Raji (cell line): ENCODE results near the gene PAGE2.

ENCODE experiments used
- POLR2A ChIP-seq: IDR thresholded peaks from 2 replicates; pipeline ENCODE4 v1.6.1; 2011; ENCODE audit warnings: low read depth, low read length, control low read depth; ENCODE audit not compliant: insufficient read depth

PAGE2 gene, protein sequence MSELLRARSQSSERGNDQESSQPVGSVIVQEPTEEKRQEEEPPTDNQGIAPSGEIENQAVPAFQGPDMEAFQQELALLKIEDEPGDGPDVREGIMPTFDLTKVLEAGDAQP

DNA sequence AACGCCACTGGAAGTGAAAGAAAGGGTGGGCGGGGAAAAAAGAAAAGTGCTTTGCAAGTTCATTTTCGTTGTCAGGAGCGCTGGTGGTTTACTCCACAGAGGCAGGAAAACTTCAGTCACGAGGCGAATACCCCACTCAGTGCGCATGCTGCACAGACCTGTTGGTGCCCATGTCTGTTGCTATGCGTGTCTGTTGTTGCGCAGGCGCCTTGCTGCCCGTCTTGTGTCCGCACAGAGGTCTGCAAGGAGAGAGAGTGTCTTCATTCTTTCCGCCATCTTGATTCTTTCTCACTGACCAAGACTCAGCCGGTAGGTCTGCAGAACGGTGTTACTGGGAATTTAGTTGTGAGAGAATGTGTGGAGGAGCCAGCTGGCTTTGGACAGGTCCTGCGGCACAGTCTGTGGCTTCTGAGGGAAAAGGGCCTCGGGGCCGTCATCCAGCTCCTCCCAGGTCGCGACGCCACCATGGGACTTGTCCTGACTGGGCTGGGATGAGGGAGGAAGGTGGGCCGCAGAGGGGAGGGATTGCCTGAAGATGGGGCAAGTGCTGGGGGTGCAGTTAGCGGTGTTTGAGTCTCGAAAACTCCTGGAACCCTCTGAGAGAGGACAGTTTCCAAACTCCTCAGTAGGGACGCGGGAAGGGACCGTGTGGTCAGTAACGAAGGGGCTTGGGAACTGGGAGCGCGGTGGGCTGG lies at the start of gene PAGE2:
Gene PAGE2 (plus strand): TSS at position 224 of the 695 bp plus-strand sequence. CDS start 1,003 bp downstream, outside the sequence.
- no peak for TF ChIP-seq POLR2A

DNA sequence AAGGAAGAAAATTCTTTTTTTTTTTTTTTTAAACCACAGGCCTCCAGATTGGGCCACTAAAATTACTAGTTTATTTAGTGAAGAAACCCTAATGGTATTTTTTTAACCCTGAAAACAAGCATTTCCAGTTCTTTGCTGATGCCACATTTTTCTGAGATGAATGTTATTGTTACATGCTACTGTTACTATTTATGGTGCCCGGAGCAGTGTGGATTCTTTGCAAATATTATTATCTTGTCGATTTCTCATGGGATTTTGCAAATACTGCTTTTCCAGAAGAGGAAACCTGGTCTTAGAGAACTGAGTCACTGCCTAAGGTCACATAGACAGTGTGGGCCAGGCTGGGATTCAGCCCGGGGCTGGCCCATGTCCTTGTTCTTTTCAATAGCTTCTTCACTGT lies 49.3 kb upstream of the PAGE2 start:
- no peak for TF ChIP-seq POLR2A

DNA sequence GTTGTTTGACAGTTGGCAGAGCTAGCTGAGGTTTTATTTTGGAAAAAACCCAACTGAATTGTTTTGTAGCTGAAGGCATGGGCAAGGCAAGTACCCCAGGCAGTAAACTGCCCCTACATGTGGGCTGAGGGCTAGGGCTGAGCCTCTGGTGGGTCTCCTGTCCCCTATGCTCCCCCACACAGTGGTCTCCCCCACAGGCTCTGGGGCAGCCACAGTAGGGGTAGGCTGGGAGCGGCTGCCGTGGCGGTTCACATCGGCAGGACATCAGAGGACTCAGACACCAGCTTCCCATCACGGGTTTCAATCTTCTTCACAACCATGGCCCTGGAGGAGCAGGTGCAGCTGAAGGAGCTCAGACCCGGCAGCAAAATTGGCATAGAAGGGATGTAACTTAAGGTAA lies 47.3 kb upstream of the PAGE2 start:
- no peak for TF ChIP-seq POLR2A

DNA sequence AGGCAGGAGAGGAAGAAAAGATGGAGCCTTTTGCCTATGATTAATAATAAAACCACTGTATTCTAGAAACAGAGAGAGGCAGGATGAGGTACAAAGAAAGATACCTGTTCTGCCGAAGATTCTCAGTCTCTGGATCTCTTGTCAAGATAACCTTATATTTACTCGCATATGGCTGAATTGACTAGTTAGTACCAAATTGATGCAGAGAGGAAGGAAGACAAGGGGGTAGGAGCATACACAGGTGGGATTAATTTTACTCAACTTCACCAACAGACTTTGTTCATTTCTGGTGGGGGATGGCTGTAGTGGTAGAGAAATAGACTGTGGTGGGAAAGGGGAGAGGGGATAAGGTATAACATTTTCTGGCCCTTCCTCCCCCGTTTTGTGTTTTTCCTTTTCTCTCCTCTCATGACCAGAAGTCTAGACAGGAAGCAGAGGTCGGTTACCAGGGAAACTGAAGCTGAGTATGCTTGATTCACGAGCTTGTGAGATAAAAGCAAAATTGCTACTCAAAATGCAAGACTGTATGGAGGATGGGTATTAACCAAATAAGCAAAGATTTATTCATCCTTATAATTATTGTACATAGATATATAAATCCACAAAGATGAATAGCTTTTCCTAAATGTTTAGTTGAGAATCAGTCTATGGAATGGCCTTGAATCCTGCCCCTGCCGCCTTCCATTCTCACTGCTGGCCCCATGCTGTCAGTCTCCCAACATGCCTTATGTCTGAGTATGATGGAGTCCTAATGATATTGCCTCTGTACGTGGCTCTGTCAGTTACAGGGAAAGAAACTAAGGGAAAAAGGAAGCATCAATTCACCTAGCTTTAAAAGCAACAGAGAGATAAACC lies 31.8 kb upstream of the PAGE2 start:
- no peak for TF ChIP-seq POLR2A

GRCh38 chrX:55057675-55058249 lies 31.1 kb upstream of the PAGE2 start:
- no peak for TF ChIP-seq POLR2A

DNA sequence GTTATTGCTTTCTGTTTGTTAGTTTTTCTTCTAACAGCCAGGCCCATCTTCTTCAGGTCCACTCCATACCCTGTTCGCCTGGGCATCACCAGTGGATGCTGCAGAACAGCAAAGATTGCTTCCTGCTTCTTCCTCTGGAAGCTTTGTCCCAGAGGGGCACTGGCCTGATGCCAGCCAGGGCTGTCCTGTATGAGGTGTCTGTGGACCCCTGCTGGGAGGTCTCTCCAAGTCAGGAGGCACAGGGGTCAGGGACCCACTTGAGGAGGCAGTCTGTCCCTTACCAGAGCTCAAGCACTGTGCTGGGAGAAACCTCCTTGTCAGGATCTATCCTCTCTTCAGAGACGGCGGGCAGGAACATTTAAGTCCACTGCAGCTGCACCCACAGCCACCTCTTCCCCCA lies 16.5 kb upstream of the PAGE2 start:
- TF ChIP-seq POLR2A: no peak

- TF ChIP-seq POLR2A: no peak
Measured at GRCh38 chrX:55074851-55075467, 13.9 kb upstream of the PAGE2 start, which contains the start of gene PAGE2B. Gene PAGE2B (plus strand): TSS chrX:55075030. CDS start chrX:55076042, 1,012 bp downstream.

DNA sequence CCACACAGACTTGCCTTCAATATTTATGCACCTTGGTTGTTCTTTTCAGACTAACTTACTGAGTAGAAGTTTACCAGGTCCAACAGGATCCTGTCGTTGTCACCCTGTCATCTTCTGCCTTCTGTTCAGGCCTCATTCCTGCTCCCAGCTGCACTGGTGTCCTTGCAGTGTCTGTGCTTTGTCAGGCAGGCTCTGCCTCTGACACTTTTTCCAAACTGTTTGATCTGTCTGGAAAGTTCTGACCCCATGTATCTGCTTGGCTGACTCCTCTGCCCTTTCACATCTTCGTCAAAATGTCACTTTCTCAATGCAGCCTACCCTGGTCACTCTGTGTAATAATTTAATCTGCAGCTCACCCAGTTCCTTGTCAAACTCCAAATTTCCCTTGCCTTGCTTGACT lies 9.9 kb downstream of the PAGE2 start:
- no peak for TF ChIP-seq POLR2A

- no peak for TF ChIP-seq POLR2A
Measured at GRCh38 chrX:55099162-55099561, 10.3 kb downstream of the PAGE2 start.

GRCh38 chrX:55102754-55103153 lies 13.9 kb downstream of the PAGE2 start:
- TF ChIP-seq POLR2A: no peak

DNA sequence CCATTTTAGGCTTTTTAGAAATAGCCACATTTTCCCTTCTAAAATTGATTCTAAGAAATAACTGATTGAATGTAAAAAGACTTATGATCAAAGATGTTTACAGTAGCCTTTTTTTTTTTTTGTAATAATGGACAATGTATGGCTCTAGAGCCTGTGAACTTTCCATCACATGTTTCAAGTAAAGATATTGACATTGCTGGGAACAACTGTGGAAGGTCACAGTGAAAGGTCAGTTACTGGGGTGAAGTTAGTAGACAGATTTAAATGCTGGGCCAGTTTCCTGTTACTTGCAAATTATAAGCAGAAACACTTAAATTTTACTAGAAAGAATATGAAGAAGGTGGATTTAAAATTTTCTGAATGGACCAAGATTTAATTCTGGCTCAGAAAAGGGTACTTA lies 18.4 kb downstream of the PAGE2 start:
- TF ChIP-seq POLR2A: no peak

DNA sequence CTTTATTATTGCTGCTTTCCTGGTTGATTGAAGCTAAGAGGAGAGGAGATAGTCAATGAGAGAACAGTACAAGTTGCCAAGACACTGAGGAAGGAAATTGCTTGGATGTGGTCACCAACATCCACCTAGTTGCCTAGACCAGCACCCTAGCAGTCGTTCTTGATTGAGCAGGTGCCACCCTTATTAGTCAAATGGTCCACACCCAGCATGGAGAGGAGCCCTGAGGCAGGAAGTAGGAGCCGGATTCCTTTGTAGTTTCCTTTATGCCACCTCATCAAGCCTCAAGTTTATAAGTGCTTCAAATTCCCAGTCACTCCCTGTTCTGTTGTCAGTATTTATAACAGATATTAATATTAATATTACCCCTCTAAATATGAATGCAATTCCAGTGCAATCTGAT lies 19.1 kb downstream of the PAGE2 start:
- no peak for TF ChIP-seq POLR2A

GRCh38 chrX:55109306-55109705 lies 20.5 kb downstream of the PAGE2 start:
- no peak for TF ChIP-seq POLR2A

GRCh38 chrX:55111578-55112254 lies 22.9 kb downstream of the PAGE2 start:
- TF ChIP-seq POLR2A: no peak

GRCh38 chrX:55118574-55118973 lies 29.8 kb downstream of the PAGE2 start:
- no peak for TF ChIP-seq POLR2A

GRCh38 chrX:55119271-55119670 lies 30.5 kb downstream of the PAGE2 start:
- TF ChIP-seq POLR2A: no peak
